NCI-H2029 treated with DMSO at 0.1 percent for 48 hours (cell line): Measurements from ENCODE around the gene MTUS2.
A peak's percentile ranks its signal among the peaks of the same experiment; 100 is the strongest.

Experiments
- DNase-seq: peaks from one replicate; lab custom pipeline; 2025; lab: John Stamatoyannopoulos, UW

Gene MTUS2

DNA sequence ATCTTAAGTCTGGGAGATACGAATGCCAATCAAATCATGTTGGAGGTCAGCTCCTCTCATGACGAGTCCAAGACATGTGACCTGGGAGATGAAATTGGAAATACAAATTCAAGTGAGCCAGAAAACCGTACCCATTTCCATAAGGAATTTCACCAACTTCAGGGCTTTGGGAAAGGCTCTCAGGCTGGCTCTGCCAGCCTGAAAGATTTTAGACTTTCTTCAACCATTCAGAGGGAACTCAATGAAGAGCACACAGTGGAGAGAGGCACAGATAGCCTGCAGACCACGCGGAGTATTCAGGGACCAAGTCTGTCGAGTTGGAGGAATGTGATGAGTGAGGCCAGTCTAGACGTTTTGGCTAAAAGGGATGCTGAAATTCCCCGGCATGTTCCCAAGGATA lies 204.6 kb downstream of the MTUS2 start:
- no peak for DNase-seq

DNA sequence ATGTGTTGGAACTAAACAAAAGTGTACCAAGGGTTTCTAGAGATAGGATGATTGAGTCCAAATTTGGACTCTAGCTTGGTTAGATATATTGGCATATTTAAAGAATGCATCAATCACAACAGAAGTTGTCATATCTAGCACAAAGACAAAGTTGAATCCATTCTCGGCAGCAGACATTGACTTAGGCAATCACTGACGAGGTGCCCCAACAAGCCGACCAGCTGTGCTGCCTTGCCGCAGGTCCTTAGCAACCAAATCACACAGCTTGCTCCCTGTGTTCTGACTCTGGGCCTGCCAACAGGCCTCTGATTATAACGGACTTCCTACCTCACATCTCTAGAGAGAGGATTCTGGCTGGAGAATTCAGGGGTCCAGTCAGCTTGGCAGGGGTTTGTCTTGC lies 208.7 kb downstream of the MTUS2 start:
- no peak for DNase-seq

DNA sequence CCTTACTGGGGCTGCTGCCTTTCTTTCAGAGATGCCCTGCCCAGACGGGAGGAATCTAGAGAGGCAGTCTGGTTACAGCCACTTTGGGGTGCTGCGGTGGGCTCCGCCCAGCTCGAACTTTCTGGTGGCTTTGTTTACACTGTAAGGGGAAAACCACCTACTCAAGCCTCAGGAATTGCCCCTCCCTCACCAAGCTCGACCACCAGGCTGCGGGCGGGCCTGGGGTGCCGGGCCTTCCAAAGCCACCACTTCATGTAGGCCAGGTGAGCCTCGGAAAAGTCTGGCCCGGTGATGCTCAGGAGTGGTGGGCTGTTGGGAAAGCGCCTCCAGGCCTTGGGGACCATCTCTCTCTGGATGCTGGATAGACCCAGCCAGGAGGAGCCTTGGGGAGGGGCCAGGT lies 218.6 kb downstream of the MTUS2 start:
- DNase-seq, result no peak

DNA sequence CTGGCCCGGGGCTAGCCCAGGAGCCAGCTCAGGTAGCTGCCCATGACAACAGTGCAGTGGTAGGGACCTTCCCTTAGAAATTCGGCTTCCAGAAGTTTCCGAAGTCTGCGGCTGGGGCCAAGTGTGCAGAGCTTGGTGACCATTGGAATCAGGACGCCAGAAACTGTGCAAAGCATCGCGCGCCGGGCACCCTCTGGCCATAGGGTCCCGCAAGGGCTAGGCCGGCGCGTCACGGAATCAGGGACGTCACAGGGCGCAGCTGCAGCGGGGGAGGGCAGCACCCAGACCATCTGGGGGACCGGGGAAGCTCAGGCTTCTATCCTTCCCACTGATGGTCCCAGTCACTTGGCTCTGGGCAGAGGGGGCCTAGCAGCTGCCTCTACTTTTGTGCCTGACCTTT lies 219.1 kb downstream of the MTUS2 start:
- DNase-seq, result no peak

DNA sequence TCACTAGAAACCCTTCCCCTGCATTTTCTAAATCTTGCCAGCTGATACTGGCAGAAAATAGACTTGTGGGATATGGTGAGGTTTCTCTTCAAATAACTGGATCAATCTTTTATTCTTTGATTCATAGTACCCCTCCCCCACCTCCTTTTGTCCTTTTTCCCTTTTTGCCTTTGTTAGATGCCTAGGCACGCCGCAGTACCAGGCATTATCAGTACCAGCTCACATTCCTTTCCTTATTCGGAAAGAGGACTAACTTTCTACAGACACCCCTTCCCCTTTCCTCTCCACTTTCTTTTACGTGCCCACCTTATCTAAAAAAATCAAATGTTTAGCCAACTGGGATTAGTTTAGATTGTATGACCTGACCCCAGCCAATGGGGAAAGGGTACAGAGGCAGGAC lies 226.4 kb downstream of the MTUS2 start:
- no peak for DNase-seq

DNA sequence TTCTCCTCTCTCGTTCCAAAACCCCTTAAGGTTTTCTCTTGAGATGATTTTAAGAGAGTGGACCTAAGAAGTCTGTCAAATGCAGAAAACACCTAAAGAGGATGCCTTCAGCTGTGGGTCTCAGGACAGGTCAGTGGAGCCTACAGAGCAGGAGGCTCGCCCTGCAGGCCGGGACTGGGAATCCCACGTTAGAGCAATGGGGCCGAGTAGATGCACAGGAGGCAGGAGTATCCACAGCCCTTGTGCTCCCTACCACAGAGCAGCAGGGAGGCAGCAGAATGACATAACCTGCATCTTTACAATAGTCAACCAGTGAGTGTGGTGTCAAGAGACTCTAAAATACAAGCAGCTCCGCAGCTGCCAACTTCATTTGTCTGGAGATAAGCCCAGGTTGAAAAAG lies 229.4 kb downstream of the MTUS2 start:
- no peak for DNase-seq

DNA sequence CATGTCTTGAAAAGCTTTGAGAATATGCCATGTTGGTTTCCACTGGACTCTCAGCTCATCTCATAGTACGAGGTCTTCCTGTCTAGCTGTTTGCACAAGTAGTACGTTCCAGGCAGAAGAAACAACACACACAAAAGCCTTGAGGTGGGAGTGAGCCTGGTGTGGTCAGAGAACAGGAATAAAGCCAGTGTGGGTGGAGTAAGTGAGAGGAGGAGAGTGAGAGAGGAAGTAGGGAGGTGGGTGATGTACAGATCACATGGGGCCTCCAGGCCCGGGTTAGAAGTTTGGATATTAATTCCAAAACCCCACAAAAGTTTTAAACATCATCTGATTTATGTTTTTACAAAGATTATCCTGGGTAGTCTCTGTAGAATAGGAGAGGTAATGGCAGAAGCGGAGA lies 230.6 kb downstream of the MTUS2 start:
- no peak for DNase-seq

DNA sequence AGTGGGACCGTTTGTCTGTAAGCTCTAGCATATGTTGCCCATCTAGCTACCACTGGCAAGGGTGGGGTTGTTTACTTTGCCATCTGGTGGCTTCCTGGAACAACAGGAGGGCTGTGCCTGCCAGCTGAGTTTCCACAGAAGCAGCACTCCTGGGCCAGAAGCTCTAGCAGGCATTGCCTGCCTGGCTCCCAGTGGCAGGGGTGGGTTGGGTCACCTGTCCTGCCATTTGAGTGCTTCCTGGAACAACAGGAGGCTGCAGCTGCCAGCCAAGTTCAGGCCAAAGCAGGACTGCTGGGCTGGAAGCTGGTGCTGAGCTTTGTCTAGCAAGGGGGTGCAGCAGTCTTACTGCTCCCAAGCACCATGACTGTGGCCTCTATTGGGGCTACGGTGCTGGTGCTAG lies 239.7 kb downstream of the MTUS2 start:
- DNase-seq, result peak; percentile 49

DNA sequence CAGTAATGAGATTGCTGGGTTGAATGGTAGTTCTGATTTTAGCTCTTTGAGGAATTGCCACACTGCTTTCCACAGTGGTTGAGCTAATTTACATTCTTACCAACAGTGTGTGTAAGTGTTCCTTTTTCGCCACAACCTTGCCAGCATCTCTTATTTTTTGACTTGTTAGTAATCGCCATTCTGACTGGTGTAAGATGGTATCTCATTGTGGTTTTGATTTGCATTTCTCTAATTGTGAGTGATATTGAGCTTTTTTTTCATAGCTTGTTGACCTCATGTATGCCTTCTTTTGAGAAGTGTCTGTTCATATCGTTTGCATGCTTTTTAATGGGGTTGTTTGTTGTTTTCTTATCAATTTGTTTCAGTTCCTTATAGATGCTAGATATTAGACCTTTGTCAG lies 245.0 kb downstream of the MTUS2 start:
- no peak for DNase-seq

DNA sequence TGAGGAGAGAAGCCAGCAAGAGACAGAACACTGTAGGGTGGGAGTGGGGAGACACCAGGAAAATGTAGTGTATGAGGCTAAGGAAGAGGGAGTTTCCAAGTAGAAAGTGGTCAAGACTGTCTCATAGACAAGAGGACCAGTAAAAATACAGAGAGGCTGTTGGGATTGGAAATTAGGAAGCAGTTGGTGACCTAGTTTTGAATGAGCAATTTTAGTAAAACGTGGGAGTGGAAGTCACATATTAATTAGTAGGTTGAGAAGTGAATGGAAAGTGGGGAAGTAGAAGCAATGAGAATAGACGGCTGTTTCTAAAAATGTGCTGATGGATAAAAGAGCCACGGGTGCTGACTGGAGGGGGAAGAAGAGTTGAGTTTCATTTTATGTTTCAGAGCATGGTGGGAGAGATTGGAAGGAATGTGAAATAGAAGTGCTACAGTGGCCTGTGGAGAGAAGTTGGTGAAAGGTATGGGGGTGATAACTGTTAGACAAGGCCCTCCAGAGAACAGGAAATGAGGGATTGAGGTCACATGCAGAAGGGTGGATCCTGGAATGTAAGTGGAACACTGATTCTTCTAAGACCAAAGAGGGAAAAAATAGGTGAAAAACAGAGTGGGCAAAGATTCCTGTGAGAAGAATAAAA lies 247.3 kb downstream of the MTUS2 start:
- DNase-seq, result no peak

DNA sequence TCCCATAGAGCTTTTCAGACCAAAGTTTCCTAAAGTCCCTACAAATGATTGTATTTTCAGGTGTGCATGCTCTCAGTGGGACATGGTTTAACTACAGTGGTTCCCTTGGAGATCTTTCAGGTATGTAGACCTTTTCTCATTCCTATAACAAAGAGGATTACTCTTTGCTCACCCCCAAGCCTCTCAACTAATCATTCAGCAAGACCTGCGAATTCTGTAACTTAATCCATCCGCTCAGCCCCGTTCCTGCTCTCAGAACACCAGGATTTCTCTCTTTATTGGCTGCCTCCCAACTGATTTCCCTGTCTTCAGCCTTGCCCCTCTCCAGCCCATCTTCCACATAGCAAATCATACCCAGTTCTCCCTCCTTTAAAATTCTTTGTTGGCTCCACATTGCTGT lies 253.6 kb downstream of the MTUS2 start:
- peak; percentile 22 for DNase-seq

DNA sequence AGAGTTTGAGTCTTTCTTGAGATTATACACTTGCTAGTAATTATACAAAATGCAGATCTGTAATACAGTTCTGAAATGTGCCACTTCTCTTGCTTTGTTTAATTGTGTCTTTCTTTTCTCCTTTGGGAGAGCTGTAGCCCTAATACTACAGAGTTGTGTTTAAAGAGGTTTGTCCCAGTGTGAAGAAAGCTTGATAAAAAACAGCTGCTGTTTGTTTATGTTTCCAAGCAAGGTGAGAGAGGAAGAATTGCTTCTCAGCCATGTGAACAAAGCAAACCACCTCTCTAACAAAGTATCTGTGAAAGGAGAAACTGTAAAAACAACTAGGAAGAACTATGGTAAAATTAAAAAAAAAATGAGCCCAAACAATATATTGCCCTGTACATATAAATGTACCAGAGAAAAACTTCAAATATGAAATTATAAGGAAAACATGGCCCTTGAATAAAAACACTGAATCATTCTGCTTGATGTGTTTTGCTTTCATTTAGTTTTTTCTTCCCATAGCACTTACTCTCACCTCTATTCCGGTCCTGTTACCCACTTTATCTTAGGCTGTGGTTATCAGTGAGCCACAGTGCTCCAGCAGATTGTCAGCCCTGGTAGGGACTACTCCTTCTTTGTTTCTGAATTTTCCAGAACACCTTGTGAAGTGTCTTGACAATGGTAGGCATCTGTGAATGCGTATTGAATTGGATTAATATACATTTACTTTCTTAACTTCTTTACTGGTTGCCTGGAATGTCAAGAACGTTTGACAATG lies 257.1 kb downstream of the MTUS2 start:
- DNase-seq, result no peak

DNA sequence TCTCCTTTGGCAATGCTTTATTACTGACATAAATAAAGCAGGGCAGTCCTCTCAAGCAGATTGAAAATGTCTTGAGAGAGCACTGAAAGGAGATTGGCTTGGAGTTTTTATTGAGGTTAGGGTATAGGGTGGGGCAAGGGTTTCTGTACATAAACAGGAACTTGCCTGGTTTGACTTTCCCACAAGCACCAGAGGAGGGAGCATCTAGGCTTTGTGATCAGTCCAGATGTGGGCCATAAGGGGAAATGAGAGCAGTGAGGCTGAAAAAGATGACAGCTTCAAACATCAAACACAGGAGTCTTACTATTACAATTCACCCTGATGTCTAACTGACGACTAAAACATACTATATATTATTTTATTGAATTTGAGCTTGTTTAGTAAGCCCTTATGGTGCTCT lies 260.9 kb downstream of the MTUS2 start:
- DNase-seq, result no peak

DNA sequence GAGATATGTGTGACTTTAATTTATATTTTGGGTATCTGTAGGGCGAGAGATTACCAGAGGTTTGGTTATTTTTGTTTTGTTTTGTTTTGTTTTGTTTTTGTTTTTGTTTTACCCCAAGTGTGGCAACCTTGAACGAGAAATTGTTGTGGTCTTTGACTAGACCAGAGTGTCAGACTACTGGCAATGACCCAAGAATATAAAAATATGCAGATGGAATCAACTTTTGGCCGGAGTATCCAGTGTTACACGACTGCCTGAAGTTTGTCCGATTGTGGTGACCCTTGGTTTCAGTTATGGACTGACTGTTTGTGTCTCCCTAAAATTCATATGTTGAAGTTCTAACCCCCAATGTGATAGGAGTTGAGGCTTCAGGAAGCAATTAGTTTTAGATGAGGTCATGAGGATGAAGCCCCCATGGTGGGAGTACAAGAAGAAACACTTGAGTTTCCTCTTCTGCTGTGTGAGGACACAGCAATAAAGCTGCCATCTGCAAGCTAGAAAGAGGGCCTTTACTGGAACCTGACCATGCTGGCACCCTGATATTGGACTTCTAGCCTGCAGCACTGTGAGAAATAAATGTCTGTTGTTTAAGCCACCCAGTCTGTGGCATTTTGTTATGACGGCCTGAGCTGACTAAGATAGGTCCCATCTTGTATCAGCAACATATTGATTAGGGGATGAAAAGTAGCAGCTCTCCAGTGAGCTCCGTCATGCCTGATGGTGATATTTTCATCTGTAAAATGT lies 261.7 kb downstream of the MTUS2 start:
- no peak for DNase-seq

DNA sequence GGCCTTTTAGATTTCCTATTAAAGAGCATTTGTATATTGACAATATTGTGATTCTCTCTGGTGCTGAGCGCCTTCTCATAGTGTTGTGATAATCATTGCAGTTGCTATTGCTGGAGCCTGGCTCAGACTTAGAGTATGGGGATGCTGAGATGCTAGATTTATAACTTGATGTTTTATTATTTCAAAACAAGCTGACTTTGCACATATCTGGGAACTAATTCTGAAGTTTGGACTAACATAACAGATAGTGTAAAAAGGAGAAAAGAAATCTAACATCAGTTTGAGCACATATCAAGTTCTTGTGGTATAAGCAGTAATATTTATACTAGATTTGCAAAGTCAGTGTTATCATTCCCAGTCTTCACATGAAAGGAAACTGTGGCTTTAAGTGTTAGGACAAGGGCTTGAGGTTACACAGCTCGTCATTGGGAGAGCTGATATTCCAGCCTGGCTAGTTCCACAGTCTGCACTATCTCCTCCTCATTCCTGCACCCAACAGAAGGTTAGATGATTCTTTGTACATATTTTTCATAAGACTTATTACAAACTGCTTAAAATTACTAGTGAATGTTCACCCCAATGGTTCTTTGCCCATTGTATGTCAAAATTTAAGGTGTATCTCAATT lies 279.8 kb downstream of the MTUS2 start:
- DNase-seq, result no peak

DNA sequence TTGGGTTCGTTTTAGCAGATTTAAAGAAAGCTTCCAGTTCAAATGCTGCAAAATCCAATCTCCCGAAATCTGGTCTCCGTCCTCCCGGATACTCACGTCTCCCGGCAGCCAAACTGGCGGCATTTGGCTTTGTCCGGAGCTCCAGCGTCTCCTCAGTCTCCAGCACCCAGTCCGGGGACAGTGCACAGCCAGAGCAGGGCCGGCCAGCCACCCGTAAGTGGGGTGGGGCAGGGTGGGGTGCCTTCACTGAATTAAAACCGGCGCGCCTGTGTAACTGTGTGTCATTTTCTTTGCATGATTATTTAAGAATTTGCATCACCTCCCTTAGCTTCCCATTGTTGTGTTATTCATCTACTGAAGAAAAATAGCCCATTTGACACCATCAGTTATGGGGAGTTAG lies 280.6 kb downstream of the MTUS2 start:
- no peak for DNase-seq

DNA sequence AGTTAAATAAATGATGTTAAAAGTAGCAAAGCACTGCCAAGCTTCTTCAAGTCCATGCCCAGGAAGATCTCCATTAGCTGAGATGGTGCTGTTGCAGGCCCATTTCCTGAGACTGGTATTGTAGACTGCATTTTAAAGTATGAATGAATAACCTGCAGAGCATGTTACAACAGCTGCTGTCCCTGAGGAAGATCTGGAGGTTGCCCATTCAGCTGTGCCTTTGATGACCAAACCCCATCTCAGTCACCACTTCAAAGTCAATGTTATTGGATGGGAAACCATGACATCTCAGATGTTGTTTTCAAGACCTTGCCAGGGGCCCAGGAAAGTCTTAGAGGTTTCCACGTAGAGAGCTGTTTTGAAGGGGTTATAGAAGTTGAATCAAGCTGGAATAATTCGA lies 281.3 kb downstream of the MTUS2 start:
- DNase-seq, result no peak

DNA sequence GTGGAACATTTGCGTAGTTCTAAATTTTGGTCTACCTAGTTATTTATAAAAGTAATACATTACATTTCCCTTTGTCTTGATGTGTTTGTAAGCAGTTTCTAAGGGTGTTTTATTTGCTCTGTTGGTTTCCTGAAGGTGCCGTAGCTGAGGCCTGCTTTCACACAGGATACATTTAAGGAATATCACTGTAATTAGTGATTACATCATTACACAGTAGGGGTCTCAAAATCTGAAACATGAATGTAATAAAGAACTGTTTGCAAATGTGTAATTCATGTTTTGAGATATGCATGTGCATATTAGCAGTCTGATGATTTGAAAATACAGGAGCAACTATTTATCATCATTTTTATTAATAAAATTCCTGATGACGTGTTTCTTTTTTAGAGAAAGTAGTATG lies 281.8 kb downstream of the MTUS2 start:
- DNase-seq, result no peak

DNA sequence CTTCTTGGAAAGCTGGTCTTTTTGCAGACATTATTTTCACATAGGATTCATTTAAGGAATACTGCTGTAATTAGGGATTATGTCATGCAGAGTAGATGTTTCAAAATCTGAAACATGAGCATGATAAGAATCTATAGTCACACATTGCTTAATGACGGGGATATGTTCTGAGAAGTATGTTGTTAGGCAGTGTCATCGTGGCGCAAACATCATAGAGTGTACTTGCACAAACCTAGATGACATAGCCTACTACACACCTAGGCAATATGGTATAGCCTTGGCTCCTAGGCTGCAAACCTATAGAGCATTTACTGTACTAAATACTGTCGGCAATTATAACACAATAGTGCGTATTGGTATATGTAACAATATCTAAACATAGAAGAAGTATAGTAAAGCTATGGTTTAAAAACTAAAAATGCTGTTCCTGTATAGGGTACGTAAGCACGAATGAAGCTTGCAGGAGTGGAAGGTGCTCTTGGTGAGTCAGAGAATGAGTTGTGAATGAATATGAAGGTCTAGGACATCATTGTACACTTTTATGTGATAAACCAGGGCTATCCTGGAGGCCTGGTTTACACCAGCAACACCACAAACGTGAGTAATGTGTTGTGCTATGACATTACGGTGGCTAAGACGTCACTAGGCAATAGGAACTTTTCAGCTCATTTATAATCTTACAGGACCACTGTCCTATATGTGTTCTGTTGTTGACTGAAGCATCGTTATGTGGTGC lies 283.1 kb downstream of the MTUS2 start:
- DNase-seq, result no peak

DNA sequence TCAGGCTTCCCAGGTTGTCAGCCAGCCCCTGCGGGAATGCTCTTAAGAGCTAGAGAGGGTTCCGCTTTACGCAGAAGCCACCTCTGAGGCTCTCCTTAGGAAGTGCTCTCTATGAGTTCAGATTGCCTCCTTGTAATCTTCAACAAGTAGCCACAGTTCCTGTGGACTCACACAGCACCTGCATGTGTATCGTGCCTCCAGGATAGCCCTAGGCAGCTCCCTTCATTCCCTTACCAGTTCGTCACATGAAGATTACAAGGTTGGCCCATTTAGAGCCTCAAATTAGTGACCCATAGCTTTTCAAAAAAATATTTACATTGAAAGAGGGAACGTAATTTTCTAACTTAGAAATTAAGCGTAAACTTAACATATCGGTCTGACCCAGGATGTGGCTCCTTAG lies 284.3 kb downstream of the MTUS2 start:
- no peak for DNase-seq

DNA sequence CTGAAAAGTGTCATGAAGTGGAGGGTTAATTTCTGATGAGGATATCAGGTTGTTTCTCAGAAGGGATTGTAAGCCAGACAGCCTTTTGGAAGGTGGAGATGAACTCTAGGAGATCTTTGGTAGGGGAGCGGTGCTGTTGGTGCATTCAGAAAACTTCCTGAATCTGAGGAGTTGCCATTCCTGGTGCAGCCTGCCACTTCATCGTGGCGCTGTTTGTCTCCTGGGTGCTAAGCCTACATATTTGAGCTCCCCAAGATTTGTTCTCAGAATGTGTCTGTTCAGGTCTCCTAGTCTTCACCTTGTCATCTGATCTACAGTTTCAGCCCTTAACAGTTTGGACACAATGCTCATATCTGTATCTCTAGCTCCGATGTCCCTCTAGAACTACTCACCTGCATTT lies 285.6 kb downstream of the MTUS2 start:
- no peak for DNase-seq

DNA sequence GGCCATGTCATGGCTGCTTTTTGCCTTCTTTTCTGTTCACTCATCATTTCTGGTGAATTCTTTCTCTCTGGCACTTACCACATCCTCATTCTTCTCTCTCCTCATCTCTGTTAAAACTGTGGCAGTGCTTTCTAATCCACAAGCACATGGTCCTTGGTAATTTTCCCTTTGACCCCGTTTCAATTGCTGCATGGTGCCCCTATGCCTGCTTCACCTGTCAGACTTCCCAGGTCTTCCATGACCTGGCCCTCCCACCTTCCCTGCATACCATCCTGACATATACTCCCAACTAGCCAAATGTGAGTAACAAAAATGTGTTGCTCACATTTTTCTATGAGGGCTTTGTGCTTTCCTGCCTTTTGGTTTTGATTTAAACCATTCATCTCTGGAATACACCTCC lies 286.5 kb downstream of the MTUS2 start:
- no peak for DNase-seq
